Jurkat, Clone E6-1 (cell line): ENCODE results near the gene DUT.

ENCODE experiments used
- DNase-seq: peaks from one replicate; pipeline ENCODE4 v3.0.0-alpha.2; 2011; ENCODE audit warnings: low read depth, low spot score
- H3K4me3 ChIP-seq: 2 replicates; pipeline ENCODE4 v1.5.1; 2011; ENCODE audit warnings: mild to moderate bottlenecking, low read length, control low read depth, moderate library complexity

DUT gene

DNA sequence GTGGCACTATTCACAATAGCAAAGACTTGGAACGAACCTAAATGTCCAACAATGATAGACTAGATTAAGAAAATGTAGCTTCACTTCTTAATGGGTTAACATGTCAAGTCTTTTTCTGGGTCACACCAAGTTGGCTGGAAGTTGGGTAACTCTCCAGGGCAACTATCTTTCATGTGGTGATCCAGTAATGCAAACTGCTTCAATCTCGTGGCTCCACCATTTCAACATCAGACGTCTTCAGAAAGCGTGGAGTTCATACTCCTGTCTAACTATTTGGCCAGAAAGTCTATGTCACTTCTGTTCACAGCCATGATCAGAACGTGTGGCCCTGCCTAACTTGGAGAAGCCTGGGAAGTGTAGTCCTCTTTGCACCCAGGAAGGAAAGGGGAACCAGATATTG is 32.2 kb downstream of the DUT start:
- no peak overlapping the region for H3K4me3 ChIP-seq
- no peak for DNase-seq

DNA sequence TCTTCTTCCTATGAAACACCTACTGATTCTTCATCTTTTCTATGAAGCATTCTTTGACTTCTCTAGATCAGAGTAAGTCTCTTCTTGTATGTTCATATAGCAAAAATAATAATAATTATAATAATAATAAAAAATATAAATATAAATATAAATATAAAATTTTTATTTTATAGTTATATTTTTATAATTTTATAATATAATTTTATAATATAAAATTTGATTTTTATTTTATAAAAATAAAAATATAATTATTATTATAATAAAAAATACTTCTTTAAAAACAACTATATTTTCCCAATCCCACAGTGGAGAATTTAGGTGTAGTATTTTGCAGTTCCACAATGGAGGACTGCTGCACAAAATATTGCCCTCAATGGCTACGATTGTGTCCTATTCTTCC is 34.3 kb downstream of the DUT start:
- no peak overlapping the region for H3K4me3 ChIP-seq
- no peak for DNase-seq

DNA sequence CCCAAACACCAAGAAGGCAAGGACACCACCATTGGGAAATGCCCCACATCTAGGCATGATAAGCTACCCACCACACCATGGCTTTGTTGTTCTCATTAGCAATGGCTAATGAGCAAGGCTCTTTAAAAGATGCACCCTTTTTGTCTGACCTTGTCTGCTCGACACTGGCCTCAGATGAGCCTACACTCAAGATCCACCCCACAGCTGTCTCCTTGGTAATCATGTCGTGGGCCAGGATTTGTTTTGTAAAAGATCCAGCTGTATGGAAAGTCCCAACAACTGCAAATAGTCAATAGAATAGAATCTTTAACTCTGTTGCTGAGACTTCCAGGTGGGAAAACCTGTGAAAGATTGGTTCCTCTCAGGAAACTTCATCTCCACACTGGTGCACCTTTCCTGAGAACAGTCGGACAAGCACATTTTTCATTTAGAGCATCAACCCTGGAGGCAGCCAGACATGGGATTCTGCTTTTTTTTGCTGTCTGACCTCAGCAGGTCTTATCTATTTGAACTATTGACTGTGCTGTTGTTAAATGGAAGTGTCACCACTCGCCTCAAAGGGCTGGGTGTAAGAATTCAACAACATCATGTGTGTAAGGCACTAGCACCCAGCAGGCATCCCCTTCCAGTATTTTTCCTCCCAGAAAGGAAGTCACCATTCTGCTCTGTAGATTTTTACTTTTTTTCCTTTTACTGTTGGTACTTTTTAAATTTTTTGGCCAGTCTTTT is 35.5 kb downstream of the DUT start:
- no peak for DNase-seq
- H3K4me3 ChIP-seq, result no peak overlapping the region

DNA sequence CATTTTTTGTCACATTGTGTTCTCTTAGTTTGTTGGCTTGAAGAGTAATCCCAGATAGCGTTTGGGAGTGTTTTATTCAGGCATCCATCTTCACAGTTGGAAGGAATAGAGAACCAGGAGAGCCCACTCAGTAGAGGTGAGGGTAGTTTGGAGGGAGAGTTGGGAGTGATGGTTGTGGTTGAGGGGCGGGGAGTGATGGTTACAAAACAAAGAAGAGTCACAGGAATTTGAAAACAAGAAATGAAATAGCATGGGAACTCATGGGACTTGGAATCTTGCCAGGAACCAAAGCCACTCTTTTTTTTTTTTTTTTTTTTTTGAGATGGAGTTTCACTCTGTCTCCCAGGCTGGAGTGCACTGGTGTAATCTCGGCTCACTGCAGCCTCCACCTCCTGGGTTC is 36.3 kb downstream of the DUT start:
- H3K4me3 ChIP-seq, result no peak overlapping the region
- no peak for DNase-seq

- H3K4me3 ChIP-seq, result no peak overlapping the region
- no peak for DNase-seq
These were observed 39.2 kb downstream of the DUT start for GRCh38 chr15:48370460-48370859.

DNA sequence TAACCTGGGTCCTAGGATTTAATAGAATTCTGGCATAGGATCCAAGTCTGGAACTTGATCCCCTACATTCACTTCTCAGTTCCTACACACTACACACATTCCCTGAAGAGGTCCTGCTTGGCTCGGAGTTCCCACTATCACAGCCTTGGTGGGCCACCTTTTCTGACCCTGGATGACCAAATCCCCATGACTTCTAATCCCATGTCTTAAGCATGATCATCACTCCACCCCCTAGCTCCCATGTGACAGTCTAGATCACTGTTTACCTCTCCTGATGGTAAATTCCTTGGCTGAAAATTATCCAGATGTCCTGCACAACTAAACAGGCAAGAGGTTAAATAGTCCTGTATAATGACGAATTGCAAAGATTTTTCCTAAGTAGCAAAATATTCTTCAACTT is 40.3 kb downstream of the DUT start:
- no peak overlapping the region for H3K4me3 ChIP-seq
- DNase-seq, result no peak

- DNase-seq, result no peak
- no peak overlapping the region for H3K4me3 ChIP-seq
These were observed 40.7 kb downstream of the DUT start for GRCh38 chr15:48371961-48372360.

- H3K4me3 ChIP-seq, result no peak overlapping the region
- no peak for DNase-seq
These were observed 42.7 kb downstream of the DUT start for GRCh38 chr15:48373821-48374451.

DNA sequence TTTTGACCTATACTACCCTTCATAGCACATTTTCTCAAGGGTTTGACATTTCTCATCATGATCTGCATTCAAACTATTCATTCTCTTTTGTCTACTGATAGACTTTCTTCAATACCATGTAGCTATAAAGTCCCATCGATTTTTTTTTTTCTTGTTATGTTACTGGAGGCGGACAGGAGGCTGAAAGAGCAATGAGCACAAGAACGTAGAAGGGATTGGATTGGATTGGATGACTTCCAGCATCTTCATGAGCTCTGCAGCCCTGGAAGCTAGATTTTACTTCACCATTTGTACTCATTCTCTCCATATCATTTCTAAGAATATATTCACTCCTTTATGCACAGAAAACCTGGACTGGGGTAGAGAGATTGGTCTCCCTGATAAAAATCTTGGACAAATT is 43.2 kb downstream of the DUT start:
- H3K4me3 ChIP-seq, result no peak overlapping the region
- DNase-seq, result no peak

GRCh38 chr15:48375767-48376166 is 44.5 kb downstream of the DUT start:
- no peak overlapping the region for H3K4me3 ChIP-seq
- no peak for DNase-seq

DNA sequence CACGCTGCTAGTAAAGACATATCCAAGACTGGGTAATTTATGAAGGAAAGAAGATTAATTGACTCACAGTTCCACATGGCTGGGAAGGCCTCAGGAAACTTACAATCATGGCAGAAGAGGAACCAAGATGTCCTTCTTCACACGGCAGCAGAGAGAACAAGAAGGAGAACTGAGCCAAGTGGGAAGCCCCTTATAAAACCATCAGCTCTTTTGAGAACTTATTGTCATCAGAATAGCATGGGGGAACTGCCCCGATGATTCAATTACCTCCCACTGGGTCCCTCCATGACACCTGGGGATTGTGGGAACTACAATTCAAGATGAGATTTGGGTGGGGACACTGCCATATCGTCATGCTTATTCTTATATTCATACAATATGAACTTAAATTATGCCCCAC is 49.0 kb downstream of the DUT start:
- no peak overlapping the region for H3K4me3 ChIP-seq
- DNase-seq, result no peak

DNA sequence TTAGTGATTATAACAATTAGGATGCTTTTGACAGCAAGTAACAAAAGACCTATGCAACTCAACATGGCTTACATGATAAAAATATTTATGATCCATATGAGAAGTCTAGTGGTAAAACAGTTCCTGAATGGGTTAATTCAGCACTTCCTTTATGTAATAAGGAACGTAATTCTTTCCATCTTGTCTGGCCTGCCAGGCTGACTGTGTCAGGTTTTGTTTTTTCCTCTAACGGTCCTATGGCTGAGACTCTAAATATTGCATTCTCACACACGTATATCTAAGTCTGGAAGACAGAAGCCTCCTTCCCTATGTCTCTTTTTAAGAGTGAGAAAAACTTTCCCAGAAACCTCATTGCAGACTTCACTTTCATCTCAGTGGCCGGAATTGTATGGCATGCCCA is 50.6 kb downstream of the DUT start:
- no peak overlapping the region for H3K4me3 ChIP-seq
- no peak for DNase-seq

- H3K4me3 ChIP-seq, result no peak overlapping the region
- DNase-seq, result no peak
These were observed 51.8 kb downstream of the DUT start for GRCh38 chr15:48383031-48383430.

DNA sequence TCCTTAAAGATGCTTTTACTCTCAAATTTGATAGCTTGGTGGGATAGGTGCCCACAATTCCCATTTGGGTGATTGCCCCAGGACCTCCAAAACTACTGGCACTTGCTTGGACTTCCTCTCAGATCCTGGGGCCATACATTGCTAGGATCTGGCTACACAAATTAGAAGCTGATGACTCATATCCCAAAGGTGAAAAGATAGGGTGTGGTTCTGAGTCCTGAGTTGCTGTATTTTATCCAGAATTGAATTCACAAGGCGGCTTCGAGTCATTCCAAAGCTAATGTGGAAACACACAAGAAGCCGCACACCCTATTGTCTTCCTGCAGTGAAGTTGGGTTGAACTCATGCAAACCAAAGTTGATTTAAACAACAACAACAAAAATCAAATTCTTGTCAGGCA is 53.4 kb downstream of the DUT start:
- no peak for DNase-seq
- H3K4me3 ChIP-seq, result no peak overlapping the region

GRCh38 chr15:48385031-48385830 is 54.0 kb downstream of the DUT start:
- no peak for DNase-seq
- H3K4me3 ChIP-seq, result no peak overlapping the region

- no peak overlapping the region for H3K4me3 ChIP-seq
- DNase-seq, result no peak
These were observed 57.0 kb downstream of the DUT start for GRCh38 chr15:48388016-48388851.

DNA sequence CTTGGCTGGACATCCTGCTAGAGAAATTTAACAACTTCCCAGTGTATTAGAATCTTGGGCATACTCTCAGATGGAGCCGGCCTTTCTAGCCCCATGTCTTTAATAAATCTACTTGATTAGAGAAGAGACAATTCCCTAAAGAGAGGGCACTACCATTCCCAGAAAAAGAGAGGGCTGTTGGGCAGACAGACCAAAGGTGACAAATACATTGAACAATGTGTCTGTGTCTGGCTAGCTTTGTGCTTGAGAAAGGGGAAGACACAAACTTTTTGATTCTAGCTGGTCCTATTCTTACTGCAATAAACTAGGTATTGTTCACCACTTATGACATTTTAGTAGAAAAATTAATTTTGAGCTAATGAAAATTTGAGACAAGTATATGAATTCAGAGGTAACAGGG is 57.7 kb downstream of the DUT start:
- no peak overlapping the region for H3K4me3 ChIP-seq
- DNase-seq, result no peak

DNA sequence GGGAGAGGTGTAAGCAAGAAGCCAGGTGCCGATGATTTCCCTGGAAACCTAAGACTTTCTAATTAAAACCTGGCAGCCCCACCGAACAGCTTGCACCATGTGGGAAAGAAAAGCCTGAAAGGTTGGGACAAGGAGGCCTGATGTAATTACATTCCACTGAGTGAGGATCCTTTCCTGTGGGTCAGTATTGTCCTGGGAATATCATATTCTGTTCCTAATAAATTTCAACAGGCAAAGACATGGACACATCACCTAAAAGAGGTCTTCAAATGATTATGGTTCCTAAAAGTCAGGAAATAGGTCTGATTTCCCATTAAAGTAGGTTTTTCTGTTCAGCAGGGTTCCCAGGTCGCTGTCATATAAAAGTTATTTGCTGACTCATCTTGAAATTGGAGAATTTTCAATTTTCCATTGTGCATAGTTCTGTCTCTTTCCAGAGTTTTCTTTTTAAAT is 58.5 kb downstream of the DUT start:
- DNase-seq, result no peak
- no peak overlapping the region for H3K4me3 ChIP-seq

- DNase-seq, result no peak
- no peak overlapping the region for H3K4me3 ChIP-seq
These were observed 60.7 kb downstream of the DUT start for GRCh38 chr15:48391950-48392349.
